Measurements from ENCODE around the gene LGALS1.

The LGALS1 gene

DNA sequence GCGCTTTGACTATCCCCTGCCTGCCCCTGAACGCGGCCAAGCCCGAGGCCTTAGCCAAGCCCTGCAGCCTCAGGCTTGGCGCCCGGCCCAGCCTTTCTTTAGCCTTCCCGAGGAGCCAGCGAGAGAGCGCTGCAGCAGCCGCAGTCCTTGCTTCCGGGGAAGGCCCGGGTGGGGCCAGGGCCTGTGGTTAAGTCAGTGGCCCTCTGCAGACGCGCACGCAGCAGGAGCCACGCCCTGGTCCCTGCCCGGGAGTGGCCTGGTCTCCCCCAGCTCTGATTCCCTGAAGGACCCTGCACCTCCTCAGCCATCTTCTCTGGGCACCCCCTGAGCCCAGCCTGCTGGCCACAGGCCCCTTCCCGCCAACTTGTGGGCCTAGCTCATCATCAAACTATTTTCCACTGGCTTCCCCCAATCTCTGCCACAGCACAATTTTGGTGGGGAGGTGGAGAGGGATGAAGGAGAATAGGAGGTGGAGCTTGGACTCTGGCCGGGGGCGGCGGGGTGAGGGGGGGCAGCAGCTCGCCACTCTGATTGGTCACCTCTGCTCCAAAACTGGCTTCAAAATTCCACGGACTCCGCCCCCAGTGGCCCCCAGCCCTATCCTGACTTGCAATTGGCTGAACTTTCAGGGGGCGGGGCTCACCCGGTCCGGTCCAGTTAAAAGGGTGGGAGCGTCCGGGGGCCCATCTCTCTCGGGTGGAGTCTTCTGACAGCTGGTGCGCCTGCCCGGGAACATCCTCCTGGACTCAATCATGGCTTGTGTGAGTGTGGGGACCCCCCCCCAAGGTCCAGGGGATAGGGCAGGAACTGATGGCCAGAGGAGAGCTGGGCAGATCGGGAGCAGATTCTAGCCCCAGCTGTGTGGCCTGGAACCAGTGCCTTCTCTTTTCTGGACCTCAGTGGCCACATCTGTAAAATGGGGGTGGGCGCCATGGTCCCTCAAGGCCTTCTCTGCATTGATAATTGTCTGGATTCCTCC is at the start of gene LGALS1:
LGALS1 (plus strand) TSS at position 686 of the 979 bp plus-strand sequence; CDS start at position 753, 67 bp downstream.
- peak in 1 of 4 experiments; percentile 53 for DNase-seq (ENCODE audit: low read depth in 4 of 4, low spot score in 1 of 4)

DNA sequence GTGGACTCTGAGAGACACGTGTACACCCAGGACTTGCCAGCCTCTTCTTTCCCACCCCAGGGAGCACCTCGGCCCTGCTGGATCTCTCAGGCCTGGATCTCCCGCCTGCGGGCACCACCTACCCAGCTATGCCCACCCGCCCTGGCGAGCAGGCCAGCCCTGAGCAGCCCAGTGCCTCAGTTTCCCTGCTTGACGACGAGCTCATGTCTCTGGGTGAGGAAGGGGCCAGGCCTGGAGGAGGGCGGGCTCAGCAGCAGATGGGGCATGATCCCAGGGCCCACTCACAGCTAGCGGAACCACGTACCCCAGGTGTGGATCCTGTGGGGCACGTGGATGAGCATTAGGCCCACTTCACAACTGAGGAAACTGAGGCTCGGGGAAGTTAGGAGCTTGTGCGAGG is 49.7 kb upstream of the LGALS1 start:
- no peak for DNase-seq (ENCODE audit: low read depth in 4 of 4, low spot score in 1 of 4)

DNA sequence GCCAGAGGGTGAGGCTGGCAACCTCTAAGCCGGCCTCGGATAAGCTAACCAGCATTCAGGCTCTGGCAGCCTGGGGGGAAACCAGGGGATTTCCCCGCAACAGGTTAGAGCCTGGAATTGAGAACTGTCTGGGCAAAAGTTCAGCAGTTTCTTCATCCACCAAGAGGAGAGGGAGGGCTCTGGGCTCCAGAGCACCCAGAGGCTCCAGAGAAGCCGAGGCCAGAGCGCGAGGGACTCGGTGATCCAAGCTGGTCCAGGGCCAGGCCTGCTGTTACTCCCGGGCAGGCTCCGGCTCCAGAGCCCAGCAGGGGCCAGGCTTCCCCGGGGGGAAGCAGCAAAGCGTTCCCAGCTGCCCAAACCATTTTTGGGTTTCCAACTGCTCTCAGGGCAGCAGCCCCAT is 49.3 kb upstream of the LGALS1 start:
- DNase-seq (ENCODE audit: low read depth in 4 of 4, low spot score in 1 of 4): no peak

DNA sequence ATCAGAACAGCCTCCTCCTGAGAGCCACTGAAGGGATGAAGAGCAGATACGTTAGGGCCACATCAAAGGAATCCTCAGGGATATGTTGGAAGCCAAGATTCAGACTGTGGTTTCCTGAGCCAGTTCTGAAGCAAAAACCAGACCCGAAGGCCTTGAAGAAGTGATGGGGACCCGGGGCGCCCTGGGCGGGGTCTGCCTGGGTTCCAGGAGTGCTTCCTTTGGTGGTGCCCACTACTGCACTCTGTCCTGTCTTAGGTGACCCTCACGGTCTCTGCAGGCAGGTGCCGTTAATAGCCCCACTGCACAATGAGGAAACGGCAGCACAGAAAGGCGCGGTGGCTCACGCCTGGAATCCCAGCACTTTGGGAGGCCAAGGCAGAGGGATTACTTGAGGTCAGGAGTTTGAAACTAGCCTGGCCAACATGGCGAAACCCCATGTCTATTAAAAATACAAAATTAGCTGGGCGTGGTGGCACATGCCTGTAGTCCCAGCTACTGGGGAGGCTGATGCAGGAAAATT is 48.8 kb upstream of the LGALS1 start:
- DNase-seq (ENCODE audit: low read depth in 4 of 4, low spot score in 1 of 4): no peak

DNA sequence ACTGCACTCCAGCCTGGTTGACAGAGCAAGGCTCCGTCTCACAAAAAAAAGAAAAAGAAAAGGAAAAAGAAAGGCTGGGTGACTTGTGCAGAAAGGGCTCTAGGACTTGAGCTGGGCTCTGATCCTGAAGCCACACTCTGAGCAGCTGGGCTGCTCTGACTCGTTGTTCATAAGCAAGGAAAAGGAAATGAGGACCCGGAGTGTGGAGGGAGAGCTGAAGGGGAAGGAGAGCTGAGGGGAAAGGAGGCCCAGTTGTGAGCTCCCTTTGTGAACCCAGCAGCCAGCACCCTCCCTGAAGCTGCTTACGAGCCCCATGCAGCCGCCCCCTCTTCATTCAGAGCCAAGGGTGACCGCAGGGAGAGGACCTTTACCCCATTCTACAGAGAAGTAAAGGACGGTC is 48.3 kb upstream of the LGALS1 start:
- no peak for DNase-seq (ENCODE audit: low read depth in 4 of 4, low spot score in 1 of 4)

DNA sequence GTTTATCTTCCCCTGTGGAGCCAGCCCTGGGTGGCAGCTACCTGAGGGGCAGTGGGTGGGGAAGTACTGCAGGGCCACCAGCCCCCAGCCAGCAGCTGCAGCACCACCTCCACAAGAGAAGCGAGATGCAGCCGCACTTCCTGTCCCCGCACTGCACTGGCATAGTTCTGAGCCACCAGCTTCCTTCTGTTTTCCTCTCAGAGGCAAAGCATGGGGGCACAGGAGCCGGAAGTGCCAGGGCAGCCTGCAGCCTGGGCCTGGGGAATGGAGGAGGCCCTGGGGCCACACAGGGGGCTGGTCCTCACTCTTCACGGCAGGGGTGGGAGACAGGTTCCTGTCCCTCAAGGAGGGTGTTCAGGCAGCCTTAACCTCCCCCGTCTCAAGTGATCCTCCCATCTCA is 47.9 kb upstream of the LGALS1 start:
- no peak for DNase-seq (ENCODE audit: low read depth in 4 of 4, low spot score in 1 of 4)

DNA sequence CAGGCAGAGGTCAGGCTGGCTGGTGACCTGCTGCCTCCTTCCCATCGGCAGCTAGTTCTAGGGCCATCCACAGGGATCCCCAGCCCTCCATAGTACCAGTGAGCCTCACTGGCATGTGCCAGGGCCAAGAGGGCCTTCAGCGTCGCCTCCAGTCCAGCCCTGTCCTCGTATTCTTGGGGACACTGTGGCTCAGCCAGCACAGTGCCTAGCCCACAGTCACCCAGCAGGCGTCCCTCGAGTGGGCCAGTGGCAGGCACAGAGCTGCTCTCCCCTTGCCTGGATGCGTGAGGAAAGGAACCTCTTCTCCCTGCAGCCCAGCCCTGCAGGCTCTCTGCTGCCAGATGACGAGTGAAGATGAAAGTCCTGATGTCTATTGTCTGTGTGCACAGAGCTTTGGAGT is 46.6 kb upstream of the LGALS1 start:
- no peak for DNase-seq (ENCODE audit: low read depth in 4 of 4, low spot score in 1 of 4)

DNA sequence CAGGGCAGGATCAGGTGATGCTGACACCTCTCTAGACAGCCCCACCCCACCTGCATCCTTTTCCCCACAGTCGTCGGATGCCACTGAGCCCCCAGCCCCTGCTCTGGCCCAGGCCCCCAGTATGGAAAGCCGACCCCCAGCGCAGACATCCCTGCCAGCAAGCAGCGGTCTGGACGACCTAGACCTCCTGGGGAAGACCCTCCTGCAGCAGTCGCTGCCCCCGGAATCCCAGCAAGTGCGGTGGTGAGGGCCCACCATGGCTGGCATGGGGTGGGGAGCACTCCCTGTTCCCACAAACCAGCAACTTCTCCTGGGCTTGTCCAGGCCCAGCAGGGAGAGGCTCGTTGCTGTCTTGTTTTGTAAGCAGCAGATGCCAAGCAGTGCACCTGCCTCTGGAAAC is 45.5 kb upstream of the LGALS1 start:
- no peak for DNase-seq (ENCODE audit: low read depth in 4 of 4, low spot score in 1 of 4)

DNA sequence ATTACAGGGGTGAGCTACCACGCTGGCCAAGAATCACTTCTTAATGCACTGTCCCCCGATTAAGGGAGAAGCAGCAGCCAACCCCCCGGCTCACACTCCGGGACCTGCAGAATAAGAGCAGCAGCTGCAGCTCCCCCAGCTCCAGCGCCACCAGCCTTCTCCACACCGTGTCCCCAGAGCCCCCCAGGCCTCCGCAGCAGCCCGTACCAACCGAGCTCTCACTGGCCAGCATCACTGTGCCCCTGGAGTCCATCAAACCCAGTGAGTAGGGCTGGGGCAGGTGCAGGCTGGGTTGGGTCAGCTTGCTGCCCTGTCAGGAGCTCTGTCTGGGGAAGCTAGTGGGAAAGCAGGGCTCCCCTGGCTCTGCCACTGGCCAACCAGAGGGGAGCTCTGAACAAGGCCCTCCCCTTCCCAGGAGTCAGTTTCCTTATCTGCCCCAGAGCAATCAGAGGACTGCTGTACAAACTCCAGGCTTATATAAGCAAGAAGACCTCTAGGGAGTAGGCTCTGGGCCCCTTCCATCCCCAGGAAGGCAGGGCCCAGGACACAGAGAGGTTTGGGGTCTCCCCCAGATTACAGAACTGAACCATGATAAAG is 44.5 kb upstream of the LGALS1 start:
- no peak for DNase-seq (ENCODE audit: low read depth in 4 of 4, low spot score in 1 of 4)

DNA sequence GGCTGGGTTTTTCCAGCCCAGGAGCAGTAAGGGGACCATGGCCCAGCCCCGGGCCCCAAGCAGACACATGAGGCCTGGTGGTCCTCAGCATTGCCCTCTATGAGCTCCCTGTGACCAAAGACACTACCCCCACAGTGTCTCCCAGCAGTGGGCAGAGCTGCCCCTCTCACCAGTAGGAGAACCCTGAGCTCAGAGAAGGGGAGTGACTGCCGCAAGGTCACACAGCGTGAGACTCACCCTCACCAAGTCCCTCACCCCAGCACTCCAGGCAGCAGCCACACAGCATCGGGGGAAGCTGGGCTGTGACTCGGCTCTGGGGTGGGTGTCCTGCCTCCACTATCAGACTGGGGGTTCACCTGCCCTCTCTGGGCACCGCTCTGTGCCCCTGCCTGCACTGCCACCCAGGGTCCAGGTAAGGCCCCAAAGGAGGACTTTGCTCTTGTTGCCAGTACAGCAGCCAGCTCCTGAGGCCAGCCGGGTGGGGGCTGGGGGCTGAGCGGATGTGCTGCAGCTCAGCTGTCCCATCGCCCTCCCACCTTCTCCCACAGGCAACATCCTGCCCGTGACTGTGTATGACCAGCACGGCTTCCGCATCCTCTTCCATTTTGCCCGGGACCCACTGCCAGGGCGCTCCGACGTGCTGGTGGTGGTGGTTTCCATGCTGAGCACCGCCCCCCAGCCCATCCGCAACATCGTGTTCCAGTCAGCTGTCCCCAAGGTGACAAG is 43.8 kb upstream of the LGALS1 start:
- DNase-seq (ENCODE audit: low read depth in 4 of 4, low spot score in 1 of 4): no peak

DNA sequence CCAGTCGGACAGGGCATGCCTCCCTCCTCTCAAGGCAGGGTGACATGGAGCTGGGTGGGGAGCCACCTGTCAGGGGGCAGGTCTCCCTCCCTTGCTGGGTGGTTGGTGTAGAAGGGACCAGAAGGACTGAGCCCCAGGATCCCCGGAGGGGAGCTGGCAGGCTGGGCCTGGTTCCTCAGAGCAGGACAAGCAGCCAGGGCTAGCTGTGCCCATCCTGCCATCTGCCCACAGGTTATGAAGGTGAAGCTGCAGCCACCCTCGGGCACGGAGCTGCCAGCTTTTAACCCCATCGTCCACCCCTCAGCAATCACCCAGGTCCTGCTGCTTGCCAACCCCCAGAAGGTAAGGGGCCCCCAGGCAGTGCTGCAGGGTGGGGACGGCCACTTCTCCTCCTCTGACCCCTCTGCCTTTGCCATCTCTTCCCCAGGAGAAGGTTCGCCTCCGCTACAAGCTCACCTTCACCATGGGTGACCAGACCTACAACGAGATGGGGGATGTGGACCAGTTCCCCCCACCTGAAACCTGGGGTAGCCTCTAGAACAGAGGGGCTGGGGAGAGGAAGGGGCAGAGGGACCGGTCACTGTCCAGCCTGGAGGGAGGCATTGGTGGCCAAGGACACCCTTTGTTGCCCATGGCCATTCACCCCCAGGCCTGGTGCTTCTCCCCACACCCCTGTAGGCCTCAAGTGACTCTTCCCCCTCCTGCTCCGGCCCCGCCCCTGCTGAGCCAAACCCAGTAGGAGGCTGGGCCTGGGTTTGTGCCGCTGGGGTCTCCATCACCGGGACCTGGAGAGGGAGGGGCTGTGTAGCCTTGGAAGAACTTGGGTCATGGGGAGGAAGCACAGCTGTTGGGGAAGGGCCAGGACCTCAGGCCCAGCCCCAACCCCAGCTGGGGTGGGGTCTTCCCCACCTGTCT is 43.0 kb upstream of the LGALS1 start:
- DNase-seq (ENCODE audit: low read depth in 4 of 4, low spot score in 1 of 4): no peak

DNA sequence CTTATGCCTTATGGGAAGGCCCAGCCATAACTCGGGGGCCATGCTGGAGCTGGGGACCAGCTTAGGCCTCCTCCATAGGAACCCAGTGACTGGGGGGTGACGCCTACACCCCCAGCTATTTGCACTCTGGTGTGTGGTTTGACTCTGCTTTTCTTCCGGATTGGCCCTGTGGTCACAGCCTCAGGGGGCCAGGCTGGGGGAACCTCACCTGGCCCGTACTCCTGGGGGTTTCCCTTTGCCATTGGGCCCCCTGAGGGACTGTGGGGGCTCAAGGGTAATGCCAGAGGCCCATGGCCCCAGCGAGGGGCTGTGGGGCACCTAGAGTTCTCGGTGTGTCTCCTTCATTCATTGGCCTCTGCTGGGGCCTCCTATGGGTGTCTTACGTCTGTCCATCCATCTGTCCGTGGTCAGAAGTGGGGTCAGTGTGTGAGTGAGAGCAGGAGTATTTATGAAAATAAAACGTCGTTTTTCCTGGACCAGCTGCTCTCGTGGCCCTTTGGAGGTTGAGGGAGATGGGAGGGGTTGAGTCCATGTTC is 42.3 kb upstream of the LGALS1 start:
- DNase-seq (ENCODE audit: low read depth in 4 of 4, low spot score in 1 of 4): no peak

DNA sequence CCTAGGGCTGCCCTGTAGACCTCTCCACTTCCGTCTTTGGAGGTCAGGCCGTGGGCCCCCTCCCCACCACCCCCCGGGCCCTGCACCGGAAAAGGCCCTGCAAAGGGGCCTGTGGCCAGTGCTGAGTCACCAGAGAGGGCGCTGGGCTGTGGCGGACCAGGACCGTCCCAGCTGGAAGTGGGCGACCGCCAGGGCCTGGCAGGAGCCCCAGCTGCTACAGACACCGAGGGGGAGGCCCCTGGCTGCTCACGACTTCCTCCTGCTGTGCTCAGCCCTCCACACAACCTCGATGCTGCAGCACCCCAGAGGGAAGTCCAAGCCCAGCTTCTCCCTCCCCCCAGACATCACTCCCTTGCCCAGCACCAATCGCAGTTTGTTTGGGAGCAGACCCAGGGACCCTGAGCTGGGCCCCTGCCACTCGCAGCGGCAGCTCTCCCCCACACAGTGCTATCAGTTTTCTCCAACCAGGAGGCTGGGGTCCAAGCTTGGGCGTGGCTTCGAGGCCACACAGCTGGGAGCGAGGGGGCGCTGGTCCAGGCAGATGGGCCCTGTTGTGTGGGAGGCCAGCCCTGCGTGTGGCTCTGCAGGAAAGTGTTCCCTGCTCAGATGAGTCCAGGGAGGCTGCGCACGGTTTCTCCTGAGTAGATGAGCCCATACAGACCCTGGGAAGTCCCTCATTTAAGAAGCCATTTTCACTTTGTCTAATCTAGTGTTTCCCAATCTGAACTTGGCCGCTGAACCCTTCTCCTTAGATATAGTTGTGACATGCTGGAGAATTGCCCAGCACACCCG is 41.6 kb upstream of the LGALS1 start:
- DNase-seq (ENCODE audit: low read depth in 4 of 4, low spot score in 1 of 4): peak in 1 of 4 experiments; percentile 45

DNA sequence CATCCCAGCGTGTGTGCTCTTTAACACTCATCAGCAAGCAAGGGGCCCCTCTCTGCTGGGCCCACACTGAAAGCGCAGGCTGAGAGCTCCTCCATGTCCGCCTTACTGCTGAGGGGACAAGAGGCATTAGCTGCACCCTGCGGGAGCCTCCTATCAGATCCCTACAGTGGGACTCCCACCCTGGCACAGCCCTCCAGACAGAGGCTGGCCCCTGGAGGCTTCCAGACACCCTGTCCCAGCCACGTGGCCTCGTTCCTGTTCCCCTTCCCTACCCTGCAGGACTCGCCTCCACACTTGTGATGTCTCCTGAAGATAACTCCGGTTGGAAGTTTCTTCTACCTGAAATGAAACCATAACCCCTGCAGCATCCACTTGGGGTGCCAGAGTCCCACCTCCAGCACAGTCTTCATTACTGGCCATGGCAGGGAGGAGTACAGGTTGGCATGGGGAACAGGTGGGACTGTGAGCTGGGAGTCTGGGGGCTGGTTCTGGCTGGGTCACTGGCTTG is 41.0 kb upstream of the LGALS1 start:
- DNase-seq (ENCODE audit: low read depth in 4 of 4, low spot score in 1 of 4): no peak

DNA sequence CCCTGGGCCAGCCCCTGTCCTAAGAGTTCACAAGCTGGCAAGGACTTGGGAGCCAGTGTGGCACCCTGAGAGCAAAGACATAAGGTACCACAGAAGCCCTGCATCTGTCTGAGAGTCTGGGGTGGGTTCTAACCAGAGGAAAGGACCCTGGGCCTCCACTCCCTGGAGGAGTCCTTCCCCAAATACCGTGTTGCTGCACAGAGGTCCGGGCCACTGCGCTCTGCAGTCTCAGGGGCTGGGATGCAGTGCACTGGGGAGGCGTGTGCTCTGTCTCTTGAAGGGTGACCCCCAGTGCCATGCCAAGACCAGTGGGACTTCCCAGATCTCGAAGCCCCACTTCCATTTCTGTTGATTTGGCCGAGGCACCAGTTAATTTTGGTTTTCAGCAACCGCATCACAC is 40.3 kb upstream of the LGALS1 start:
- no peak for DNase-seq (ENCODE audit: low read depth in 4 of 4, low spot score in 1 of 4)

DNA sequence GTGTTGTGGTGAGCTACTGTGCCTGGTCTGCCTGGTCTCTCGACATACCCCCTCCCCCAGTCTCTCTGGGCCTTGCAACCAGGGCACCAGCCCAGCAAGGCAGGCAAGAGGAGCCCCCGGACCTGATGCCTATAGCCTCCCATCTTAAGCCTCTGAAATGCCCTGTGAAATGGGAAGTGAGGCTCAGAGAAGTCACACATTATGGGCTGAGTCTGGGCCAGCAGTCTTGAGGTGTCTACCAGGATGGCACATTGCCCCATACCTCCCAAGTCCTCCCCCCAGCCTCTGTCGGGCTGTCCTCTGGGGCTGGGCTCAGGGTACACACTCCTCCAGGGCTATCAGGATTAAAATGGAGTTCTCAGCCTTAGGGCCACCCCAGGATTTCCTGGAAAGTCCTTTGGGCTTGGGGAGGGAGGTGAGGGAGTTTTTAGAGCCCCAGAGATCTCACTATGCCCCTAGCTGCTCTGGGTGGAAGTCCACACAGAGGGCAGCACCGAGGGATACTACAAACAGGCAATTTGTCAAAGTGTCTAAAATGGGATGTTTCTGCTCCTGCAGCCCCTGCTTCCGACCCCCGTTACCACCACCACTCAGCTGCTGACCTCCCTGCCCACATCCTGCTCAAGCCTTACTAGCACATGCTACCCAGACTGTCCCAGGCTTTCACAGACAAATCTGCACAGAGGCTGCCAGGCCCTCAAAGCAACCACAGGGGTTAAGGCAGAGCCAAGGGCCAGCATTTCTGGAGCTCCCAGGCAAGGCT is 39.1 kb upstream of the LGALS1 start:
- DNase-seq (ENCODE audit: low read depth in 4 of 4, low spot score in 1 of 4): no peak

DNA sequence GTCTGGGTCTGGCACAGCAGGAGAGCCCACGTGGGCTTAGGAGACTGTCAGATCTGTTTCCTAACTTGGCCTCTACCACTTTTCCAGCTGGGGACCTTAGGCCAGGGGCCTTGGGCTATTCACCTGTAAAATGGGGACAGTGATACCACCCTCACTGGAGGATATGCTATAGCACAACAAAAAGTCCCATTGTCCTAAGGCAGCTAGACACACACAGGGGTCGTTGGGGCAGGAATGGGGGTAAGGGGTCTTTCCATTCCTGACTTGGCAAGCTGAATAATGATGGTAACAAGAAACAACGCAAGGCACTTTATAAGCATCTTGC is 38.5 kb upstream of the LGALS1 start:
- DNase-seq (ENCODE audit: low read depth in 4 of 4, low spot score in 1 of 4): no peak

DNA sequence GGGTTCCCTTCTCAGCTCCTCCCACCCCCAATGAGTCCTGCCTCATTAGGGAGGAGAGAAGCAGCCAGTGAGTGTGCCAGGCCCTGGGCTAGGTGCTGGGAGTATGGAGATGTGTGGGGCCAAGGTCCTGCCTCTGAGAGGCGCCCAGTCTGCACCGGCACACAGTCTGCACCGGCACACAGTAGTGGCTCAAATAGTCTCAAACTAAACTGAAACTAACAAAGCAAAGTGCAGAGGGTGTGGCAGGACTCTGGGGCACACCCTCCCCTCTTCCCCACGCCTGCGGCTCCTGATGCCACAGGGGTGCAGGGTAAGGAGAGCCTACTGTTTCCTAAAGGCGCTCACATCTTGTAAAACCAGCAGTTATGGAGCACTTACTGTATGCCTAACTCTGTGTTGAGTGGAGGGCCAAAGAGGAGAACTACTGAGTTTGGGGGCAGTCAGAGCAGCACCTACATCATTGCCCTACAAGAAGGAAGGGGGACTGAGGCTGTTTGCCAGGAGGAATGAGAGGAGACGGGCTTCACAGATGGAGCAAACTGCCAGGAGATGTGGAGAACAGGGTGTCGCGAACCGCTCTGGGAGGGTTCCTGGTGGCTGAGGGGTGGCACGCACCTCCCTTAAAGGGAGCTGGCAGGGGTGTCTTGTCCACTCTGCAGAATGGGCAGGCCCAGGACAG is 36.9 kb upstream of the LGALS1 start:
- no peak for DNase-seq (ENCODE audit: low read depth in 4 of 4, low spot score in 1 of 4)
